Measurements from ENCODE around the gene CADM1. TPM values are rescaled to one million over a fixed set of nuclear protein-coding genes. Genes with fewer than 3 reads are reported as not detected.

The CADM1 gene
- total RNA-seq, 1 experiment from 2014 or later = 0.79 TPM

- Histone ChIP-seq H3K79me2 (ENCODE audit: insufficient read depth, low read length) (no peaks in the 10 kb centered on the region), H3K27me3 (ENCODE audit: insufficient read depth, low read length) (no peaks in the 10 kb centered on the region), H3K4me1 (ENCODE audit: control insufficient read depth in 1 of 2, insufficient read depth in 2 of 2, low read length in 2 of 2) (no peaks in the 10 kb centered on the region), H4K20me1 (ENCODE audit: insufficient read depth) (no peaks in the 10 kb centered on the region), H3K9ac (ENCODE audit: low read length) (no peak overlapping the region), H3K4me3 (replicated peaks in 1 of 2; ENCODE audit: low read depth in 1 of 2, low read length in 2 of 2) (no peak overlapping the region), H3K4me2 (ENCODE audit: low read length) (no peak overlapping the region), H3K27ac (ENCODE audit: low read depth, low read length) (no peak overlapping the region), H3K9me2 (ENCODE audit: insufficient read depth) (no peaks in the 10 kb centered on the region), H3K36me3 (ENCODE audit: control insufficient read depth in 1 of 2, insufficient read depth in 2 of 2, low read length in 2 of 2) (no peaks in the 10 kb centered on the region), H2AFZ (ENCODE audit: low read depth, low read length, poor library complexity, severe bottlenecking) (no peak overlapping the region), H3K9me3 (ENCODE audit: control insufficient read depth in 1 of 2, insufficient read depth in 1 of 2, low read depth in 1 of 2, low read length in 2 of 2) (peaks cover 0 to 12% of the 10 kb centered on the region in 2 experiments; a peak in 2 of 4 replicates)
- DNase-seq (ENCODE audit: low read depth, low spot score) = no peak
- intact Hi-C loops (cut with micrococcal nuclease) = no loop called here
- ChIA-PET RAD21 (ENCODE audit: low non-redundant PET in 1 of 2, low total read pairs in 2 of 2, uncharacterized antibody in 2 of 2, unreplicated experiment in 2 of 2) (no interaction called here), POLR2A (no interaction called here), CTCF (no interaction called here)
- BruUV-seq (replicated peaks) = no TSS peak
- no peak for ATAC-seq
- TF ChIP-seq POLR2AphosphoS5 (IDR thresholded peaks at IDR 0.05; ENCODE audit: low read depth, low read length) = no peak
- TF ChIP-seq REST (IDR thresholded peaks at IDR 0.05; ENCODE audit: low read depth) = no peak
- TF ChIP-seq RAD21 (IDR thresholded peaks at IDR 0.05; ENCODE audit: low read depth) = no peak
- no peak for TF ChIP-seq JUND (IDR thresholded peaks at IDR 0.05)
- TF ChIP-seq EZH2 (IDR thresholded peaks at IDR 0.05) = no peak
- no peak for TF ChIP-seq SIN3A (IDR thresholded peaks at IDR 0.05; ENCODE audit: low read depth)
- TF ChIP-seq SRF (IDR thresholded peaks at IDR 0.05; ENCODE audit: low read depth) = no peak
- TF ChIP-seq MAX (IDR thresholded peaks at IDR 0.05) = no peak
- no peak for TF ChIP-seq YY1 (IDR thresholded peaks at IDR 0.05; ENCODE audit: extremely low read depth, insufficient replicate concordance, low read depth, low read length)
- no peak for TF ChIP-seq POLR2A (IDR thresholded peaks at IDR 0.05; ENCODE audit: borderline replicate concordance, extremely low read depth, insufficient read depth, insufficient read length)
- TF ChIP-seq ELF1 (IDR thresholded peaks at IDR 0.05; ENCODE audit: borderline replicate concordance, low read depth) = no peak
- TF ChIP-seq SP1 (IDR thresholded peaks at IDR 0.05; ENCODE audit: low read depth) = no peak
- no peak for TF ChIP-seq CTCF (IDR thresholded peaks at IDR 0.05 in 2 of 3, conservative IDR thresholded peaks at IDR 0.05 in 1 of 3; ENCODE audit: borderline replicate concordance in 1 of 3, insufficient read depth in 1 of 3, low read depth in 2 of 3, low read length in 2 of 3)
- no peak for TF ChIP-seq EGR1 (IDR thresholded peaks at IDR 0.05; ENCODE audit: low read depth)
- no peak for TF ChIP-seq ZFX (IDR thresholded peaks at IDR 0.05)
- TF ChIP-seq TCF7L2 (IDR thresholded peaks at IDR 0.05; ENCODE audit: borderline replicate concordance, extremely low read depth, insufficient read depth, insufficient read length) = no peak
These were observed 301.2 kb downstream of the CADM1 start for GRCh38 chr11:115202900-115203552.

Data from HCT116 (cell line).